SH-SY5Y (cell line): ENCODE data around the gene ZFPM1.

Experiments used
- GATA2 ChIP-seq: IDR thresholded peaks from 2 replicates; pipeline ENCODE4 v1.6.1; 2011; ENCODE audit warnings: mild to moderate bottlenecking, low read depth, low read length
- GATA3 ChIP-seq: IDR thresholded peaks from 2 replicates; pipeline ENCODE4 v1.6.1; 2011; ENCODE audit warnings: low read depth, mild to moderate bottlenecking, low read length, moderate library complexity

DNA sequence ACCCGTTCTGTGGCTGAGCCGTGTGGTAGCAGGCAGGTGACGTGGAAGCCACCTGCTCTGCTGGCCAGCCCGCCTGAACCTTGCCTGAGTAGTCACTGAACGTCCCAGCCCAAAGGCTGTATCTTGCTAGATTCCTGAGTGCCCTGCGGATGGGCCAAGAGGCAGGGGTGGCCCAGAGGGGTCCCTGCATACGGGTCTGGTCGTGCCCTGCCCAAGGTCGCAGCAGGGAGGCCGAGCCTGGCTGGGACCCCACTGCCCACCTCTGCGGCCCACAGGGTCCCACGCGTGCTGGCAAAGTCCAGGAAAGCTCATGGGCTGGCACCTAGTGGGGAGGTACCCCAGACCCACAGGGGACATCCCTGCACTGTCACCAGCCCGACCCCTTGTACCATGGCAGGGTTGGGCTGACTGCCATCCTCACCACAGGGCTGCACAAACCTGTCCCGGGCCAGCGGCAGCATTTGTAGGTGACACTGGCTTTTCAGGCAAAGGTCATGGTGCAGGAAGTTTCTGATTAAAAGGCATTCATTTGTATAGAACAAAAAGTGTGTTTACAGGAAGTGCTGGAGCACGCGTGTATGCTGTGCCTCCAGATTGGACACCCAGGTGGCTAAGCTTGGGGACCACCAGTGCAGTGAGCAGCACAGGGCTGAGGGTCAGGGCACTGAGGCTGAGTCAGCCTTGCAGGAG is 72.0 kb downstream of the ZFPM1 start:
- no peak for TF ChIP-seq GATA2
- no peak for TF ChIP-seq GATA3
